ENCODE results near the gene CRIM1.
A peak's percentile ranks its signal among the peaks of the same experiment; 100 is the strongest.

Gene CRIM1

DNA sequence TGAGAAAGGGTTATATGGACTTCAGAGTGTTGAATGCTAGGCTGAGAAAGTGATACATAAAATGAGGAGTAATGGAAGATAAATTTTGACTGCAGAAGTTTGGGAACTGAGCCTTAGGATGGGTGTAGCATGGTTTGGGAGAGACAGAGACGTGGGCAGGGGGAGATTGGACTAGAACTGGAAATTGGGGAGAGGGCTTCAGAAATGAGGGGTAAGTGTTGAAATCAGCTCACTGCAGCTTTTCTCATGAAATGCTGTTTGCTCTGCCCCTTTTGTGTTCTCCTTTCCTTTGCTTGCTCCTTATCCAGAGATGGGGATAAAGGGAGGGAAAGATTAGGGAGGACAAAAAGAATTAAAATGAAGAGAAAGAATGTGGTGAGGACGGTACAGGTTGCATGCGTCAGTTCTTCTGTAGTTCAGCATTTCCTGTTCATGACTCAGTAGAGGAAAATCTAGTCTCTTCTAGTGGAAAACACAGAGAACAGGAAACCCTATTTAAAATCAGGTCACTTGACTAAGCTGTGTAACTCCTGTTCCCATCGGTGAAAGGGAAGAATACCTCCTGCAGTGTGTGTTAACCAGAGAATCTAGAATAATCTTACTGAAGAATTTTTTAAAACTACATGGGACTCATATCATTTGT lies 105.6 kb downstream of the CRIM1 start:
- peak; percentile 17 for DNase-seq

DNA sequence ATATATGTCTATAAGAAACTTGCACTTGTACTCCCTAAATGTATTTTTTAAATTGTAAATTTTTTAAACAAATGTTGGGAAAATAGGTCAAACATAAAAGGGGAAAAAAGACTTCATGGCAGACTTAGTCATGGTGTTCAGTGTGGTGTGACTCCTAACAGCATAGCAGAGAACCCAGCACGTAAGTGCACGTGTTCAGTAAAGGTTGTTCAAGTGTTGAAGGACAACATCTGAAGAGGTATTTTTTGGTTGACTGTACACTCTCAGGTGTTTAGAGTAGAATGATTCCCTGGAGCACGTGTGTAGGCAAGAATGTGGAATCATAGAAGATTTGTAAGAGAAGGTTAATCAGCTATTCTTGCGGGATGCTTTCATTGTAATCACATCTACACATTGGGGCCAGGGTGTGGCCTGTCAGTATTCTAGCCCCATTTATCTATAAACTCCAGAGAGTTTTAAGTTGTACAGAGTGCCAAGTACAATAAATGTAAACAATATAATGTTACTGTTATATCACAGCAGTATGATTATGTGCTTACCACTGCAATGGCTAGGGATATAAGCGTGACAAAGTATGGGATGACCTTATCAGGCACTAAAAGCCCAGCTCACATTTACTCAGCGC lies 106.8 kb downstream of the CRIM1 start:
- DNase-seq, result no peak

DNA sequence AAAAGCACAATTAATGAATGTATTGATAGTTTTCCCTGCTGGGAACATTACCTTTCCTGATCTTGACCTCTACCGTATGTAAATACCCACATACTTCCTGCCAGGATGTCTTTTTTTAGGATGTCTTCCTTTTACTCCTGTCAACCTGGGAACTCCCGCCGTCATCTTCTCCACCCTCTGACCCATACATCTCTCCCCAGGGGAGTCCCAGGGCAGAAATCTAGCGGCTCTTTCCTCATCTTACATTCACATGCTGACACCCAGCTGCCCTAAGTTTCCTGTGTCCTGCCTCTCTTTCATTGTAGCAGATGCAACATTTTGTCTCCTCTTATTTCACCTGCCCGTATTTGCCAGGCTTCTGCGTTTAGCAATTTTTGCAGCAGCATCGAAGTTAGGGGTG lies 107.8 kb downstream of the CRIM1 start:
- no peak for DNase-seq

DNA sequence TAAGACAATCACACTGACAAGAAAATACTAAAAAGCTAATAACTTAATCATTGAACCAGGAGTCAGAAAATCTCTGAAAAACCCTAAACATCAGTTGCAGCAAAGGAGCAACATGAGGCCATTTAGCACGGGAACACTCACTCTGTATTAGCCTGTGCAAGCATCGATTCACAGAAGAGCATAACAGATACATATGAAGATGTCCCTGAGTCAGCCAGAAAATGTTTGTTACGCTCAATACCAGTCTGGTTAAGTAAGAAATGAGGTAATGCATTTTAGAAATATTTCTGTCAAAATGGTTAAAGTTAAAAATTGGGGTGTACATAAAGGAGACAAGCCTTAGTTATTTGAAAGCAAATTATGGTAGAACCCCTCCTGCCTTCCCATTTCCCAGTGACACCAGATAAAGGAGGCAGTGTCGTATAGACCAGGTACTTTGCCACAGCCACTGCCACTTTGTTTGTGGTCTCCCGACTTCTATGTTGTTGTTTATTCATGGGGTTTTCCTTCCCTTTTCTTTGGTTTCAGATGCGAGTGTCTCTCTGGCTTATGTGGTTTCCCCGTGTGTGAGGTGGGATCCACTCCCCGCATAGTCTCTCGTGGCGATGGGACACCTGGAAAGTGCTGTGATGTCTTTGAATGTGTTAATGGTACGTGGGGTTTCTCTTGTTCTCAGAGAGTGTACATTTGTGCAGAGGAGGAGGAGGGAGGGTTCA lies 108.6 kb downstream of the CRIM1 start:
- no peak for DNase-seq

DNA sequence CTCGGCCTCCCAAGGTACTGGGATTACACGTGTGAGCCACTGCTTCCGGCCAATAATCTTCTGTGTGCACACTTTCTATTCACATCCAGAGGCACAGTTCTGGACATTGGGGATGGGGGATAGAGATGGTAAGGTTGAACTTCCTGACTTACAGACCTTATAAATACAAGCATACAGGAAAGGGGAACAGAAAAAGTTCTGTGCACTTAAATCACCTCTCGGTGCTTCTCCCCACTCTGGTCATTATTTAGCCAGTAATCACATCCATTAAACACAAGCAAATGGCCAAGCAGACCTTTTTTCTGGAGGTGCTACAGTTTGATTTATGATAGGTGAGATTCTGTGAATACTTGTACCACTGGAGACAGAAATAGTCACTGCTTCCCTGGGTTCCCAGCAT lies 110.6 kb downstream of the CRIM1 start:
- DNase-seq, result no peak

DNA sequence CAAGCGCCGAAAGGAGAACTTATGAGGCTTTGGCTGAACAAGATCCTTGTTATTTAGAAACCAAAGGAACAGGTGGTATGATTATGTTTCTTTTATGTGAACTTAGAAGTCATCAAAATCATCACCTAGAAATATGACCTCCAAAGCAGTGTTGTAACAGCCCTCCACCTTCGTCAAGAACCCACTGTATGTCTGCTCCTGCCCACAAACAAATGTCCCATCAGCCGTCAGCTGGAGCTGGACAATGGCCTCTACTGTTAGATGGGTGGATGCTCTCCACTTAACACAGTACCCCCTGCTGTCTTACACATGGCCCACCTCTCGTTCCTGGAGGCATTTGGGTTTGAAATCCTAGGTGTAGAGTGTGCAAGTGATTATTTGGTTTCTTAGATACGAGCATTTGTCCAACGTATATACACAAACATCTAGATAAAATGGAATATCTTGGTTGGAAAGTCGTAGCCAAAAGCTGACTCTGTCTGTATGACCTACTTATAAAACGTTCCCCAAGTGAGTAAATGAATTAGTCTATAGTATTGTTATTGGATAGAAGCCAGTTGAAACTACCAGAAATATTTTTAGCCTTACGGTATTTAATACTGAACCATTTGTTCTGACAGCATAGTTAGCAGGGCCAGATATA lies 113.0 kb downstream of the CRIM1 start:
- DNase-seq, result no peak

DNA sequence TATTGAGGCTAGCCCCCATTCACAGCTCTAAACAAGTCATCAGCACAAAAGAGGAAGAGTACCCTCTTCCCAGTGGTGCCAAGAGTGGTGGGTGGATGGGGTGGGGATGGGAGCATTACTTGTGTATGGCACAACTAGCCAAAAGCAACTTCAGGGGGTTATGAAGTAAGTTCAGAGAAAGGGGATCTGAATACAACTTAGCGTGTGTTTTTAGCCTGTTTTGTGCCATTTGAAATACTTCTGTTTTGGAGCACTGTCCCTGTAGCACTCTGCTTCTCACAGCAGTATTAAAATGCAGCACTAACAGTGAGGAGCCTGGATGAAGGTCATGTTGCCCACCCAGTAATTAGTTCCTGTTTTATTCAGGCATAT lies 113.5 kb downstream of the CRIM1 start:
- DNase-seq, result no peak

DNA sequence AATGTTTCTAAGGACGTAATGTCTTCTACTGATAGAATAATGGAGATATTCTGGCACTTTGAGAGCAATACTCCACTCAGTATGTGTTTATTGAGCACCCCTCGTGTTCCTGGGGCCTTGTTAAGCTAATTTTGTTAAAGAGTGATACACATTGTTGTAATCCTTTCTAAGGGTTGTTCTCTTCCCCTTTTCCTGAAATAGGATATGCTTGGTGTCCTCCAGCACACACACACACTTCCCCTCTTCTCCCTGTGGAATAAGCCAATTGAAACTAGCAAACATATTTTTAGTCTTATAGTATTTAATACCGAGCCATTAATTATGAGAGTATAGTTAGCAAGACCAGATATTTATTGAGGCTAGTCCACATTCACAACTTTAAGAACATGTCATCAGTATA lies 114.1 kb downstream of the CRIM1 start:
- DNase-seq, result no peak

DNA sequence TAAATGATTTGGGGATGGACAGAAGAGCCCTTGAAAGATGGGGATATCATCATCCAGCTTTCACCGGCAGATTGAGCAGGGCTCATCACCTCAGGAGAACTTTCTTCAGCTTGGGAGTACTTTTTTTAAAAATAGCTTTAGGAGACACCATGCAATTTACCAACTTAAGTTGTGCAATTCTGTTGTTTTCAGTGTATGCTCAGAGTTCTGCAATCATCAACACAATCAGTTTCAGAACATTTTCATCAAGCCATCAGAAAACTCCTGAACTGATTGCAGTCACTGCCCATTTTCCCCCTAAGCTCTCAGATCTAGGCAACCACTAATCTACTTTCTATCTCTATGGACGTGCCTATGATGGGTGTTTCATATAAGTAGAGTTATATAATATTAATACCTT lies 117.7 kb downstream of the CRIM1 start:
- no peak for DNase-seq

DNA sequence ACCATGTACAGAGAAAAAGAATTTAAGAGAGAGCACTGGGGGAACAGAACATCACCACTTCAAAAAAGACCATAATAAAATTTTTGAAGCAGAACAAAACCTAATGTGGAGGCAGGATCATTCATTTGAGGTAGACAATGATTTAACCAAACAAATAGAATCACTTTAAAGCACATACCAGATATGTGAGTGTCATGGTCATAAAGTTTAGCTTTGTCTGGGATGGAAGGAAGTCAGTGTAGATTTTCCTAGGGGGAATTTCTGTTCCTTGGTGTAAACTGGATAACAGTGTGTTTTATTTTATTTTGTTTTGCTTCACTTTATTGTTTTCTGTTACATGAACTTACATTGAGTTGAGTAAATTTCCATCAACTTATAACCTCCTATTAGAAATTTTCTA lies 120.8 kb downstream of the CRIM1 start:
- DNase-seq, result no peak

DNA sequence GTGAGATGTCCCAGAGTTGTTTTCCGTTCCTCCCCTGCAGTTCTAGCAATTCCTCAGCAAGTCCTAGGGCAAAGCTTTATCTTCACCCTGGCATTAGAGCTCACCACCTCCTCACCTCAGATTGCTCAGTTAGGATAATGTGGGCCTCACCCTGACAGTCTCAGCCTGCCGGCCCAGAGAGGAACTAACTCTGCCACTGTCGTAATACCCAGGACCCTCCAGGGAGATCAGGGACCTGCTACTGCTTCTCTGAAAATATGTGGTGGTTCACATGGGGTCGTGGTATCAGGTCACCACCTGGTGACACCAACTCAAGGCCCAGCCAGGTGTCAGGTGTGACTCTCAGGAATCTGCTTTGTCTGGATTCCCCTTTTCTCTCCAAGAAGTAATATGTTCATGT lies 121.7 kb downstream of the CRIM1 start:
- no peak for DNase-seq

DNA sequence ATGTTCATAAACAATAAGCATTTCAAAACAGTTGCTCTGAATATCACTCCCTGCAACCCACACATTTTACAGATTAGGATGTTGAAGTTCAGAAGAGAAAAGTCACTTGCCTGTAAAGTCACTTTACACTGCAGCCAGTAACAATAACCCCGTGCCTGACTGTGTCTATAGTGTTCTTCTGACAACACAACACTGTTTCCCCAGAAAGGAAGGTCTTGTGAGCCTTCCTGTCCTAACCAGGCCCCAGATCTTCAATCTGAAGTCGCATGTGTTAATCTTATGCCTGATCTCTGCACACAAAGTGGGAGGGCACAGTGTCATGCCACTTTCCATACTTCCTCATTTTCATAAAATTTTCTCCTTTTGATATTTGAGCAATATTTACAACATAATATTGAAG lies 122.2 kb downstream of the CRIM1 start:
- DNase-seq, result no peak

DNA sequence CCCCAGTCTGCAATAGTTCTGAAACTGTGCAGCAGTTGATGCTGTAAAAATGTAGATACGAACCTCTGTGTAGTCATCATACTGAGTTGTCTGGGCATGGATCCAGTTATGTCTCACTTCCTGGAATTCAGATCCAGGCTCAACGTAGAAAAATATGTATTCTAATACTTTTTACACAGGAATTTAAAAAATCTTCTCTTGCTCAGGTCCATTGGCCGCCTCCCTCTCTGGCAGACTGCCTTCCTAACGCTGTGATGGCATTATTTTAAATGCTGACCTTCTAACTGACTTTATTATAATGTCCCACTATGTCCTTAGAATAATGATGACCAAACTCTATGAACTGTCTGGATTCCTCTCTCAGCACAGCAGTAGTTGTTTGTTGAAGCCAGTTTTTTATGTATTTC lies 122.8 kb downstream of the CRIM1 start:
- no peak for DNase-seq

DNA sequence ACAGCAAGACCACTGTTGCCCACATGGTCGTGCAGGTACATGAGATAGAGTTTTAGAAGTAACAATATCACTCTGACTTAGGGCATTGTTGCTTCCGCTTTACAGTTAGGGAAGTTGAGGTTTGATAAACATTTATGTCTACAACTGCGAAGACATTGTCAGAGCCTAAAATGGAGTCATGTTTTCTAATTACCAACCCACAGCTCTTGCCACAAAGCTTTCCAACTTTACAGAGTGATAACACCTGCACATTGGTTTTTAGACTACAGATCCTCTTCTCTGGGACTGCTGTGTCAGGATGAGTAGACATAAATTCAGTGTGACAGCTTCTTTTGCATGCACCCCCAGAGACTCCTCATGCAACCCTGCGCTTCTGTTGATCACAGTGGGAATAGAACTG lies 123.4 kb downstream of the CRIM1 start:
- no peak for DNase-seq

DNA sequence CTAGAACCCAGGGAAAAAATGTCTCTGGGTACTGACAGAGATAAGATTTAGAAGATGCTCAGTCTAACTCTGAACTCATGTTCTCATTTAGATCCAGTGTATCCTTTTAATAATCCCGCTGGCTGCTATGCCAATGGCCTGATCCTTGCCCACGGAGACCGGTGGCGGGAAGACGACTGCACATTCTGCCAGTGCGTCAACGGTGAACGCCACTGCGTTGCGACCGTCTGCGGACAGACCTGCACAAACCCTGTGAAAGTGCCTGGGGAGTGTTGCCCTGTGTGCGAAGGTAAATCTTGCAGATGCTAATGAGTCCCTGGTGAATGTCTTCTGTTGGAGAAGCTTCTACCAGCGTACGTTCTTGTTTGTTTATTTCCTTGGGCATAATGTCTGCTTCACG lies 123.8 kb downstream of the CRIM1 start:
- DNase-seq, result no peak

DNA sequence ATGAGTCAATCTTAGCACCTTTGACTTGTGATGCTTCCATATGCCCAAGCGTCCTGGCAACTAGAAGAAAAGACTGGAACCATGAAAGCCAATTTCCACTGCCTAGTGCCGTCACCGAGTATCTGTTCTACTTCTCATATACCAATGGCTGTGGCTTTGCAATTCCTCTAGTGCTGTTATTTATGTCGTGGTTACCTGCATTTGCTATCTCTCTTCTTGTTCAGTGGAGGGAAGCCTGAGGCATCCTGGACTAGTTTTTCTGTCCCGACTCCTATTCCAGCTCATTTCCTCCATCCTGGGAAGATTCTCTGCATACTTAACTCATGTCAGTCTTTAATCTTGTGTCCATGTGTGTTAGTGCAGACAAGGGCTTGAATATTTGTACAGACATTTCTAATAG lies 124.5 kb downstream of the CRIM1 start:
- DNase-seq, result no peak

DNA sequence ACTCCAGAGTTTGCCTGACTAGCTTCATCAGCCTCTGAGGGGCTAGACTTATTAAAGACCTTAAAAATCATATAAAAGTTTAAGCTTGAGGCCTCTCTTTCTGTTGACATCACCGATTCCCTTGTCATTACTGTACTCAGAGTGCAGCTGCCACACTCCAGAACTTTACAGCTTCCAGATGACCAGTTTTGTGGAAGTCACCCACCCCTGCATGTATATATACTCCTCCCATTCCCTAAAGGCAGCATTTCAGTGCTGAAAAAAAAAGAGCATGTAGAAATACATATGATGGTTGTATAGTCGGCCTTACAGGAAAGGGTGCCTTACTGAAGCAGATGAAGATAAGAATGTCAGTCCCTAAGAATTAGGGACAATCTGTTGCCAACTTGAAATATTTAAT lies 125.1 kb downstream of the CRIM1 start:
- DNase-seq, result no peak

DNA sequence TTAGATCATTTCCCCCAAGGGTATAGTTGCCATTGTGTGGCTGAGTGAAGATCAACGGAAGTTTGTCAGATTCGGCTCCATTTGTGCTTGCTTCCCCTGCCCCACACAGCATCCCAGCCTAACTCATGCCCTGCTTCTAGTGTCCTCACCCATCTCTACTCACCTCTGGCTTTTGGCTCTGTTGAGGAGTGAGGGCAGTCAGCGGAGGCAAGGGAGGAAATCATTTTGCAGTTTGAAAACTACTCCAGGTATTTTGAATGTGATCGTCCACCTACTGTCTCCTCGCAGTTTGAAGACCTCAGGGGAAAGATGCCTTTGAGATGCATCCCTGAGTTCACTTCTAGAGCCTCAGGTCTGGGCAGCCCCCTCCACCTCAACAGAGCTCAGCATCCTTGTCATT lies 126.1 kb downstream of the CRIM1 start:
- no peak for DNase-seq

DNA sequence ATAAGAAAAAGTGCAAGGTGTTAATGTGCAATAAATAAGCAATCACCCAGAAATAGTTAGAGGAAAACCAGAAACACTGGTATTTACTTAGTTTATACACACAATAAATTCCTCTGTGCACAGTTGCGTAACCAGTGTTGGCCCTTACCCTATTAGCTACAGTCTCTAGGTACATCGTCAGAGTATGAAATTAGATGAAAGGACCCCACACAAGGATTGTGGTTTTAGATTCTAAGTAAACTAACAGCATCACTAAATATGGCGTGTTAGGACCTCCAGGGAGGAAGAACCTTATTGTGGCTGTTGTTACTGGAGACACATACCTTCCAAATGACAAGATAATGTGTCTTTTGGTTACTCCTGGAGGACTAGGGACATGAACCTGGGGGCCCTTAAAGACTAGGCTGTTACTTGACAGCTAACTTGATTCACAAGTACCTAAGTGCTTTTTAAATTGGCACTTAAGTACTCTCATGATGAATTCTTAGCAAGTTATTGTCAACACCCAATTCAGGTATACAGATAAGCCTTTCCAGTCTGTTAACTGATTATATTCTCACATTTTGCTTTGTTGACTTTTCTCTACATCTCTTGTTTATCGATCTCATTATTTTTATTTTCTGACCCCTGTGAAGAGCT lies 127.1 kb downstream of the CRIM1 start:
- DNase-seq, result no peak

DNA sequence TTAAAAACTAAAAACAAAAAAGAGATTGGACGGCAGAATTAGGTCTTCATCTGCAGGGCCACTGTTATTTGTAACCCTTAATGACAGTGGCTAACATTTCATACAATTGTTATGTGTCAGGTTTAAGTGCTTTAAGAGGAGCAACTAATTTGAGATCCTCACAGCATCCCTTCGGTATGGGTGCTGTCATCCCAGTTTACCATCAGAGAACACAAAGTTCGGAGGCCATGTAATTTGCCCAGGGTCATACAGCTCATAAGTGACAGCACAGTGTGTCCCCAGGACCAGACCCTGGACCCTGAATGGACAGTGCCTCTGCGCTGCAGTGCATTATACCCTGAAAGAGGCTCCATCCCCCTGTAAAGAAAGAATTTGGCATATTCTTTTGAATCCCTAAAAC lies 127.7 kb downstream of the CRIM1 start:
- DNase-seq, result no peak

DNA sequence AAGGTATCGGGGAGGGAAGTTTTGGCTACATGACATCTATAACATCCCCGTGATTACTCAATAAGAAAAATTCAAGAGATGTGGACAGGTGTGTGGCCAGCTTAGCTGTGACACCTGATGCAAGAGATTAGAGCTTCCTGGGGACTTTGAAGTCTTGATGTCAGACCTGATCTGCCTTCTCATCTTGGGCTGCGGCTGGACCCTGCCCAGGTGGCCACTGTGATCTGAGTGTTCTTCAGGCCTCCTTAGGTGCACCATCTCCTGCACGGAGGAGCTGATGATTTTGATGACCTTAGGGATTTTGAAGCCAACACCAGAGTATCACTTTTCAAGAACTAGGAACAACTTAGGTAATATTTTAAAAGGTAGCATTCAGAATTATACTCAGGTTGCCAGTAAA lies 128.9 kb downstream of the CRIM1 start:
- no peak for DNase-seq

DNA sequence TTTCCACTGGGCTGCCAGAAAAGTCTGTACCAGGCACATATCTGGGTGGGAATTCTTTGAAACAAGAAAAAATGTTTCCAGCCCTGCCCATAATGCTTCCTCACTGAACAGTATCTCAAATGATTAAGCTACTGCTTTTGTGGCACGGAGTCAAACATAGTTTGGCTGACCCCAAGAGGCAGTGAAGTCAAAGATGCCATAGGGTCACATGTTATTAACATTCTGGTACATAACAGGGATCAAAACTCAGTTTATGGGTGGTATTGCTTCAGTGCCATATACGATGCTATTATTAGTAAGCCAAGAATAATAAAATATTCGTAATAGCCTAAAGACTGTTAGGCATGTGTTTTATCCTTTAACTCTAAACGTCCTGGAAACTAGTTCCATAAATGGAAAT lies 129.9 kb downstream of the CRIM1 start:
- DNase-seq, result no peak

DNA sequence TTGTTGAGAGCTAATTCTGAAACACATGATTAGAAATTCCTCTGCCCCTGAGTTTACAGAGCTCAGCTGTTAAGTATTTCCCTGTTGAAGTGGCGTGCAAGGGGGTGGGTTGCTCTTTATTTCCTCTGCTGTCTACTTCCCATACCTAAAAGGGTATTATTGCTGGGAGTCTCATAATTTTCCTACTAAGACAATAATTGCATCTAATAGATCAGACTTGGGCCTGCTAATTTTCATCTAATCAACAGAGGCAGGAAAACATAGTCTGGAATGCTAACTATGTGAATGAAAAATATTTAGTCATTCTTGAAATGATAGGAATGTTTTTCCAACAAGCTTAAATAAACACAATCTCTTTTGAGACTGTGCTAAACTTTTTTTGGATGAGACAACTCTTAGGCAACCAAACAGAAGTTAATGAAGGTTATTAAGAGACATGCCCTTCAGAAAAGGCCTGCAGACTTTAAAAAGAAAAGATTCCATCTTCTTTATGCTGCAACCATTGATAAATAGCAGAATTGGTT lies 131.0 kb downstream of the CRIM1 start:
- no peak for DNase-seq

Data from midbrain (tissue), 1 donor.